AG04449 (cell line): ENCODE results near the gene PEAR1.

Source experiments
- CTCF ChIA-PET: fragments of 350-600 bp; formaldehyde crosslinking; extraction: SDS; loops from one replicate; lab custom pipeline; 2021; ENCODE audit warnings: antibody characterized with exemption; lab: Yijun Ruan, JAX
- POLR2A ChIA-PET: fragments of 400-600, 350-600 bp; formaldehyde crosslinking; extraction: SDS; loops from one replicate; lab custom pipeline; 2020; ENCODE audit warnings: antibody characterized with exemption, inconsistent platforms; lab: Yijun Ruan, JAX
- DNase-seq: peaks from one replicate; pipeline ENCODE4 v3.0.0-alpha.2; 2010; ENCODE audit warnings: low read depth, low spot score
- H3K4me3 ChIP-seq: 2 replicates; pipeline ENCODE4 v1.5.1; 2011; ENCODE audit warnings: low read depth, mild to moderate bottlenecking, control low read depth, low read length
- CTCF ChIP-seq: IDR thresholded peaks from one replicate; pipeline ENCODE4 v1.5.1; 2011; ENCODE audit warnings: mild to moderate bottlenecking, moderate library complexity, low read length, control low read depth, inconsistent platforms; ENCODE audit not compliant: insufficient read depth; ENCODE audit errors: missing control alignments

The PEAR1 gene

DNA sequence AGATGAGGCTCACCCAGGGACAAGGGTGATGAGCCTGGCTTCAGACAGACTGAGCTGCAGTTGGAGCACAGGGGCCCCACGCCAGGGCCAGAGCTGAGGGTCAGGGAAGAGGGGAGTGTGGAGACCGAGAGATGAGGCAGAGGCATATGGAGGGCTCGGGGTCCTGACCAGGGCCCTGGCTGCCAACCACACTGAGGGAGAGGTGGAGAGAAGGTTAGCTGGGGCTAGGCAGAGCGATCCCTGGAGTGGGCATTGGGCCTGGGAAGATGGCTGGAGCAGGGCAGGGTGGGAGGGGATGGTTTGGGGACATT, 8.0 kb downstream of the PEAR1 start:
- POLR2A ChIA-PET: no interaction called here
- no peak for TF ChIP-seq CTCF

DNA sequence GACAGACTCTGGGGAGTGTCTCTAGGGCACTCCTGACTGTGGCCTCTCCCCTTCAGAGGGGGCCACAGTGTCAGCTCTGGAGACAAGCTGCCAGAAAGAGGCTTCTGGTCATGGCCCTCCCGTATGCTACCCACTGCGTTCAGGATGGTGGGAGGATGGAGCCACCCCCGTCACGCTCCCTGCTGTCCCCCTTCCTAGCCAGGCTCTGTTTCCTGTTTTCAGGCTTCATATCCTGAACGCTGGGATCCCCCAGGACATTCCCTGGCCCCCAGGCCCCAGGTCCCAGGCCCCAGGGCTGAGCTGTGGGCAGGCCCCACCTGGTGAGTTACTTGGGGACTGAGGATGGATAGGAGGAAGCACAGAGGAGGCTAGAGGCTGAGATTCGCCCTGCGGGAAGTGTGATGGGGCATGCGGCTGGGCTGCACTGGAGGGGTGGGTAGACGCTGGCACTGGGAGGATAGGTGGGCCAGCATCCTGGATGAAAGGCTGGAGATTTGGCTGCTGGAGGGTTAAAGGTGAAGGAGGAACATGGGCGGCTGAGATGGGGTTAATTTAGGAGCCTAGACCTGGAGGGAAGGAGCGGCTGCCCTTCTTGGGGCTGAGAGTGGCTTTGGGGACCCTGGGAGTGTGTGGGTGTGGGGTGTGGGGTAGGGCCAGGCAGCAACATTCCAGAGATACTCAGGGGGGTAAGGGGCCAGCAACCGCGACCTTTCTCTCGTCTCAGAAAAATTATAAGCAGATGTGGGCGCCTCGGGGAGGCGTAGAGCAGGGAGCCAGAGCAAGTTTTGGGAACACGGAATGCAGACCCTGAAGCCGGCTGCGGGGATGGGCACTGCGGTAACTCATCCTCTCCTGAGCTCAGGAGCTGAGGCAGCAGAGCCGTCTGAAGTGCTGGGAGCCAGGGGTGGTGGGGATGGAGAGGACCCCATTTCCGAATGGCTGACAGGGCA, 8.7 kb downstream of the PEAR1 start:
- ChIA-PET CTCF (interaction anchor here (1.2 to 23.6 kb wide), 6 partner anchors 11 to 243 kb away, joined by 3 to 678 read pairs (median 6); partner anchors contain the start of genes LRRC71, NTRK1 and PEAR1), POLR2A (no interaction called here)
- no peak for TF ChIP-seq CTCF
- H3K4me3 ChIP-seq: no peak overlapping the region
- DNase-seq: no peak

More for the DNA sequence above, 8.0 kb downstream of the PEAR1 start:
- CTCF ChIA-PET: interaction anchor here (1.4 to 23.6 kb wide), 5 partner anchors 10 to 242 kb away, joined by 3 to 678 read pairs (median 8); partner anchors contain the start of genes LRRC71, NTRK1 and PEAR1
- H3K4me3 ChIP-seq: no peak overlapping the region
- DNase-seq: no peak

DNA sequence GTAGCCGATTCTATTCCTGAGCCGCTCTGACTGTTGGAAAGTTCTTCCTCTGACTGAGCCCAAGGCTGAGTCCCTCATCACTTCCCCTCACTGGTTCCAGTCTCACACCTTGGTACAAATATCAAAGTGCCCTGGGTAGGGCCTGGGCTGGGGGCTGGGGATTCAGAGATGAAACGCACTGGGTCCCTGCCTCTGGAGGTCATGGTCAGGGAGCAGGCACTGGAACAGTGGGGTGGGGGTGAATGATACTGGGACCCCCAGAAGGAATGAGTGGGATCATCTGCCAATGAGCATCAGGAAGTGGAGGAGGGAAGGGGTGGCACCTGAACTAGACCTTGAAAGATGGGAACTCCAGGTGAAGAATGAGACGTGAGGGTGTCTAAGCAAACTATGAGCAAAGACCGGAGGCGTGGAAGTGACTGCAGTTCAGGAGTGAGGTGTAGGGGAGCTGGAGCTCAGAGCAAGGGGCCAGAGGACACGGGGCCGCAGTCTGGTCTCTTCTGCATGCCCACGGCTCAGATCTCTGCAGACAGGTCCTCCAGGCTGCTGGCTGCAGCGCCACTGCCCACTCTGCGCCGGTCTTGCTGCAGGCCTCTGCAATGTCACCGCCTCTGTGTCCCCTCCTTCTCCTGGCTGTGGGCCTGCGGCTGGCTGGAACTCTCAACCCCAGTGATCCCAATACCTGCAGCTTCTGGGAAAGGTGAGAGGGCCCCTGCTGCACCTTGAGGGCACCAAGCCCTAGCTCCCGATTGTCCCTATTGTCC, 10.0 kb downstream of the PEAR1 start:
- ChIA-PET CTCF (interaction anchor here (1.2 to 23.6 kb wide), 4 partner anchors 12 to 177 kb away, joined by 3 to 678 read pairs (median 38); partner anchors contain the start of genes LRRC71 and PEAR1), POLR2A (no interaction called here)
- TF ChIP-seq CTCF: no peak
- no peak for DNase-seq
- no peak overlapping the region for H3K4me3 ChIP-seq

DNA sequence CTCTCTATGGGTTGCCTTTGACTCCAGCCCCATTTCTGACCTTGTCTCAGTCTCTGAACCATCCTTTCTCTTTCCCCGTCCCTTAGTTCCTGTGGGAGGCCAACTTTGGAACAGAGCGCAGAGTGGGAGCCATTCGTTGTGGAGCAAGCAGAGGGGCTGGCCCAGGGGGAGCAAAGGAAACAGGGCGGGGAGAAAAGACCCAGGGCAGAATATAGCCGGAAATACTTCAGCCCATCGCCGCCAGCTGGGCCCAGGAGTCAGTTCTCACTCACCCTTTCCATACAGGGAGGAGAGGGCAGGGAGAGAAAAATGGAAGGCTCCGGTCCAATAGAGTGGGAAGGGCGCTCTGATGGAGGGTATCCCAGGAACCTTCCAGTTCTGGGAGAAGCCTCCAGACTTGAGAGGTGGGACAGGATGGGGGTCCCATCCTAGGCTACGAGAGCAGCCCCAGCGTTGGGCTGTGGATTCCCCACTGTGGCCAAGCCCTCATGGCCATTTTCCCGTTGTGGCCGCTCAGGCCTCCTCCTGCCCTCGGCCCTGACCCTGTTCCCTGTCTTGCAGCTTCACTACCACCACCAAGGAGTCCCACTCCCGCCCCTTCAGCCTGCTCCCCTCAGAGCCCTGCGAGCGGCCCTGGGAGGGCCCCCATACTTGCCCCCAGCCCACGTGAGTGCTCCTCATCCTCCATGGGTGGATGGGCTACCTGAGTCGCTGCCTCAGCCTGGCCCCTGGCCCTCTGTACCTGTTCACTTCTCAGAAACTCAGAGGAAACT, 10.9 kb downstream of the PEAR1 start:
- ChIA-PET POLR2A (no interaction called here), CTCF (interaction anchor here (1.2 to 23.6 kb wide), 3 partner anchors 13 to 21 kb away, joined by 3 to 678 read pairs (median 71); partner anchors contain the start of genes LRRC71 and PEAR1)
- no peak for DNase-seq
- no peak overlapping the region for H3K4me3 ChIP-seq
- TF ChIP-seq CTCF: no peak

DNA sequence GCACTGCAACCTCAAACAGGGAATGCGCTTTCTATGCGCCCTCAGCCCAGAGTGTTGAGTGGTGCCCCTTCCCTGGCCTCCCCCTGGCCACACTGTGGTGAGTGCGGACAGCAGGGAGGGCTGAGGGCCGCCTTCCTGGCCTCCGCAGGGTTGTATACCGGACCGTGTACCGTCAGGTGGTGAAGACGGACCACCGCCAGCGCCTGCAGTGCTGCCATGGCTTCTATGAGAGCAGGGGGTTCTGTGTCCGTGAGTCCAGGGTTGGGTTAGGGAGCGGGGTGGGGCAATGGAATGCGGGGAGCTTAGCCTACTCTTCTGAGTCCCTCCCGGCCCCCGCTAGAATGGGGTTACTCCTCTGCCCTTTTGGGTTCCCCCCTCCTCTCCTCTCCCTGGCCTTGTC, 11.7 kb downstream of the PEAR1 start:
- POLR2A ChIA-PET: no interaction called here
- no peak for TF ChIP-seq CTCF
- CTCF ChIA-PET: no interaction called here
- no peak for DNase-seq
- no peak overlapping the region for H3K4me3 ChIP-seq
